Sigmoid colon (tissue), 7 donors: ENCODE results near the gene KCNJ6. TPM values are rescaled to one million over a fixed set of nuclear protein-coding genes. Genes with fewer than 3 reads are reported as not detected.

ENCODE experiments used
- DNase-seq: peaks from one replicate; pipeline ENCODE4 v3.0.0-alpha.2; 2019
- H3K27ac ChIP-seq, 4 donors: fragments of 200-600 bp; sonication (generic); one replicate each; pipeline ENCODE4 v1.5.1; 2016 to 2019; ENCODE audit warnings: mild to moderate bottlenecking in 1 of 4
- H3K27me3 ChIP-seq, 3 donors: fragments of 200-600 bp; sonication (generic); one replicate each; pipeline ENCODE4 v1.5.1; 2019; ENCODE audit warnings: mild to moderate bottlenecking in 1 of 3
- H3K36me3 ChIP-seq, 4 donors: fragments of 200-600 bp; sonication (generic); one replicate each; pipeline ENCODE4 v1.5.1; 2016 to 2019
- H3K4me1 ChIP-seq, 4 donors: fragments of 200-600 bp; sonication (generic); one replicate each; pipeline ENCODE4 v1.5.1; 2017 to 2019
- H3K4me3 ChIP-seq, 4 donors: fragments of 200-600 bp; sonication (generic); one replicate each; pipeline ENCODE4 v1.5.1; 2017 to 2019; ENCODE audit warnings: mild to moderate bottlenecking in 2 of 4, moderate library complexity in 1 of 4
- H3K9me3 ChIP-seq, 4 donors: fragments of 200-600 bp in 3 of 4; sonication (generic) in 3 of 4; one replicate each; pipeline versions ENCODE4 v1.5.1 to v1.6.1; 2013 to 2019
- CTCF ChIP-seq, 4 experiments: fragments of 450-650 bp in 3 of 4; fragments of 200-600 bp in 1 of 4; IDR thresholded peaks; one replicate each; pipeline ENCODE4 v1.5.1; 2016 to 2019; ENCODE audit warnings: antibody characterized with exemption in 4 of 4, mild to moderate bottlenecking in 3 of 4, moderate library complexity in 2 of 4
- EP300 ChIP-seq, 4 donors: sonication (generic); formaldehyde crosslinking; IDR thresholded peaks; one replicate each; pipeline ENCODE4 v1.6.1; 2017; ENCODE audit warnings: antibody characterized with exemption in 4 of 4
- POLR2A ChIP-seq, 2 donors: fragments of 450-650 bp; IDR thresholded peaks; one replicate each; pipeline ENCODE4 v1.6.1; 2016; ENCODE audit warnings: antibody characterized with exemption in 2 of 2, mild to moderate bottlenecking in 2 of 2, moderate library complexity in 2 of 2
- POLR2AphosphoS5 ChIP-seq, 4 donors: sonication (generic); formaldehyde crosslinking; IDR thresholded peaks; one replicate each; pipeline ENCODE4 v1.6.1; 2017; ENCODE audit warnings: antibody characterized with exemption in 4 of 4
- WGBS, 2 donors: extraction: QIAGEN DNeasy Blood & Tissue Kit; methylation state at CpG; one replicate each; pipeline ENCODE4 v1.1.7; 2013; 5-methylcytosine and 5-hydroxymethylcytosine counted together
- intact Hi-C: fragments of 100-400 bp; cut with DNase I; formaldehyde crosslinking; loops from one replicate; pipeline ENCODE4 v1.15.1; 2023
- polyA plus RNA-seq, 3 donors: library from polyadenylated mRNA; stranded (reverse); fragments of 200-250 nt; gene quantifications; one replicate each; pipeline ENCODE4 v1.2.3, GENCODE V29; 2013
- total RNA-seq, 4 donors: library from RNA; depleted of rRNA; stranded (reverse); fragments of >200 nt; gene quantifications; one replicate each; pipeline ENCODE4 v1.1.0, GENCODE V29; 2016
- donor health status: healthy with polysubstance abuse.
- donor health status: Bipolar disorder and iron deficiency.
- donor health status: healthy.

Gene KCNJ6
- total and polyA plus RNA-seq, 7 donors: under 0.01 to 0.04 (median under 0.01) TPM; not detected in 2

GRCh38 chr21:37620401-37620800 lies 295.9 kb downstream of the KCNJ6 start:
- TF ChIP-seq EP300 (IDR thresholded peaks at IDR 0.05) (no peak), POLR2AphosphoS5 (IDR thresholded peaks at IDR 0.05) (no peak), CTCF (IDR thresholded peaks at IDR 0.05) (no peak), POLR2A (IDR thresholded peaks at IDR 0.05) (no peak)
- Histone ChIP-seq H3K4me1 (peaks cover 0 to 4% (median 0%) of the 10 kb centered on the region in 4 donors), H3K27me3 (no peaks in the 10 kb centered on the region)

GRCh38 chr21:37619464-37619974 lies 296.7 kb downstream of the KCNJ6 start:
- 89 to 90% methylated on average over 7 of the region's 7 CpGs for WGBS, 2 donors
- TF ChIP-seq CTCF (IDR thresholded peaks at IDR 0.05) (no peak), EP300 (IDR thresholded peaks at IDR 0.05) (no peak), POLR2A (IDR thresholded peaks at IDR 0.05) (no peak), POLR2AphosphoS5 (IDR thresholded peaks at IDR 0.05) (no peak)
- no peak for DNase-seq
- H3K36me3 ChIP-seq: no peaks in the 10 kb centered on the region
- H3K4me3 ChIP-seq: no peak overlapping the region
- peaks cover 0 to 4% (median 0%) of the 10 kb centered on the region in 4 donors for H3K4me1 ChIP-seq
- intact Hi-C loops: no loop called here
- H3K9me3 ChIP-seq: no peaks in the 10 kb centered on the region
- H3K27ac ChIP-seq: no peak overlapping the region
- no peaks in the 10 kb centered on the region for H3K27me3 ChIP-seq

More at GRCh38 chr21:37620401-37620800, 295.9 kb downstream of the KCNJ6 start:
- no peaks in the 10 kb centered on the region for H3K36me3 ChIP-seq
- no peak overlapping the region for H3K4me3 ChIP-seq
- no peak overlapping the region for H3K27ac ChIP-seq
- intact Hi-C loops: no loop called here
- no peak for DNase-seq
- no peaks in the 10 kb centered on the region for H3K9me3 ChIP-seq

- WGBS, 2 donors: 86 to 88% methylated on average over 7 of the region's 7 CpGs
Observed at GRCh38 chr21:37618081-37618480, 298.2 kb downstream of the KCNJ6 start.

GRCh38 chr21:37615962-37616361 lies 300.3 kb downstream of the KCNJ6 start:
- Histone ChIP-seq H3K9me3 (peaks cover 0 to 4% (median 0%) of the 10 kb centered on the region in 4 donors), H3K36me3 (no peaks in the 10 kb centered on the region), H3K27me3 (no peaks in the 10 kb centered on the region), H3K4me1 (peaks cover 0 to 4% (median 0%) of the 10 kb centered on the region in 4 donors), H3K4me3 (no peak overlapping the region), H3K27ac (no peak overlapping the region)
- WGBS, 2 donors: 87 to 92% methylated on average over 6 of the region's 6 CpGs
- no peak for DNase-seq
- intact Hi-C loops: no loop called here
- no peak for TF ChIP-seq EP300 (IDR thresholded peaks at IDR 0.05)
- TF ChIP-seq POLR2A (IDR thresholded peaks at IDR 0.05): no peak
- no peak for TF ChIP-seq POLR2AphosphoS5 (IDR thresholded peaks at IDR 0.05)
- no peak for TF ChIP-seq CTCF (IDR thresholded peaks at IDR 0.05)

More at GRCh38 chr21:37618081-37618480, 298.2 kb downstream of the KCNJ6 start:
- Histone ChIP-seq H3K27me3 (no peaks in the 10 kb centered on the region), H3K4me1 (peaks cover 0 to 4% (median 0%) of the 10 kb centered on the region in 4 donors), H3K4me3 (no peak overlapping the region), H3K36me3 (no peaks in the 10 kb centered on the region), H3K27ac (no peak overlapping the region), H3K9me3 (peaks cover 0 to 4% (median 0%) of the 10 kb centered on the region in 4 donors)
- intact Hi-C loops: no loop called here
- TF ChIP-seq POLR2AphosphoS5 (IDR thresholded peaks at IDR 0.05) (no peak), CTCF (IDR thresholded peaks at IDR 0.05) (no peak), EP300 (IDR thresholded peaks at IDR 0.05) (no peak), POLR2A (IDR thresholded peaks at IDR 0.05) (no peak)
- DNase-seq: no peak
